Fibroblast of the aortic adventitia (primary cell): ENCODE data around the gene NCAM1. TPM values are rescaled to one million over a fixed set of nuclear protein-coding genes. Genes with fewer than 3 reads are reported as not detected.

Experiments used
- DNase-seq: peaks from one replicate; pipeline ENCODE4 v3.0.0-alpha.2; 2010; ENCODE audit warnings: low read depth
- H3K4me3 ChIP-seq: 2 replicates; pipeline ENCODE4 v1.5.1; 2011; ENCODE audit warnings: low read depth, mild to moderate bottlenecking, control low read depth, low read length, moderate library complexity
- total RNA-seq: library from RNA; depleted of rRNA; stranded (reverse); fragments of >200 nt; gene quantifications from 2 replicates; pipeline ENCODE4 v1.2.3, GENCODE V29; 2012; ENCODE audit warnings: low replicate concordance
- TF ChIP-seq, protein P1 (sequence below): IDR thresholded peaks from 2 replicates; pipeline ENCODE4 v1.5.1; 2011; ENCODE audit warnings: mild to moderate bottlenecking, low read length, control low read depth, inconsistent platforms; ENCODE audit not compliant: insufficient read depth

Gene NCAM1
- total RNA-seq, 1 donor, result 3.0 TPM

GRCh38 chr11:113118104-113118503 is 156.9 kb downstream of the NCAM1 start:
- DNase-seq, result no peak
- no peak overlapping the region for H3K4me3 ChIP-seq
- TF ChIP-seq, protein P1, sequence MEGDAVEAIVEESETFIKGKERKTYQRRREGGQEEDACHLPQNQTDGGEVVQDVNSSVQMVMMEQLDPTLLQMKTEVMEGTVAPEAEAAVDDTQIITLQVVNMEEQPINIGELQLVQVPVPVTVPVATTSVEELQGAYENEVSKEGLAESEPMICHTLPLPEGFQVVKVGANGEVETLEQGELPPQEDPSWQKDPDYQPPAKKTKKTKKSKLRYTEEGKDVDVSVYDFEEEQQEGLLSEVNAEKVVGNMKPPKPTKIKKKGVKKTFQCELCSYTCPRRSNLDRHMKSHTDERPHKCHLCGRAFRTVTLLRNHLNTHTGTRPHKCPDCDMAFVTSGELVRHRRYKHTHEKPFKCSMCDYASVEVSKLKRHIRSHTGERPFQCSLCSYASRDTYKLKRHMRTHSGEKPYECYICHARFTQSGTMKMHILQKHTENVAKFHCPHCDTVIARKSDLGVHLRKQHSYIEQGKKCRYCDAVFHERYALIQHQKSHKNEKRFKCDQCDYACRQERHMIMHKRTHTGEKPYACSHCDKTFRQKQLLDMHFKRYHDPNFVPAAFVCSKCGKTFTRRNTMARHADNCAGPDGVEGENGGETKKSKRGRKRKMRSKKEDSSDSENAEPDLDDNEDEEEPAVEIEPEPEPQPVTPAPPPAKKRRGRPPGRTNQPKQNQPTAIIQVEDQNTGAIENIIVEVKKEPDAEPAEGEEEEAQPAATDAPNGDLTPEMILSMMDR, result no peak

DNA sequence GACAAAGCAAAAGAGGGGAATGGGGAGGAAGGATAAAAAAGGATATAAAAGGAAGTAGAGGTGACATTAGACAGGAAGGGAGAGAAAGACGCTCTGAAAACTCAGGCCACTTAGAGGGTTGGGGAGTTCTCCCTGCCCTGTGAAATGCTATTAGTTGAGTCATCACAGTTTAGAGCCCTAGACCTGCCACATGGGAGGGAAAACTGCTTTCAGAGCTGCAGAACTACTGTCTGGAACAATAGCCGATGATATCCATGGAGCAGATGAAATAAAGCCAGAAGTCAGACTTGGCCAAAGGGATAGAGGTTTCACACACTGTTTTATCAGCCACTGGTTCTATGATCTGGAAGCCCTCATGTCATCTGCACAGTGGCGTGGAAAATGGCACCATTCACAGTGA is 157.9 kb downstream of the NCAM1 start:
- H3K4me3 ChIP-seq, result no peak overlapping the region
- DNase-seq, result peak; percentile 25
- TF ChIP-seq, protein P1, result no peak

GRCh38 chr11:113119966-113120736 is 158.9 kb downstream of the NCAM1 start:
- TF ChIP-seq, protein P1, result no peak
- H3K4me3 ChIP-seq, result no peak overlapping the region
- no peak for DNase-seq

DNA sequence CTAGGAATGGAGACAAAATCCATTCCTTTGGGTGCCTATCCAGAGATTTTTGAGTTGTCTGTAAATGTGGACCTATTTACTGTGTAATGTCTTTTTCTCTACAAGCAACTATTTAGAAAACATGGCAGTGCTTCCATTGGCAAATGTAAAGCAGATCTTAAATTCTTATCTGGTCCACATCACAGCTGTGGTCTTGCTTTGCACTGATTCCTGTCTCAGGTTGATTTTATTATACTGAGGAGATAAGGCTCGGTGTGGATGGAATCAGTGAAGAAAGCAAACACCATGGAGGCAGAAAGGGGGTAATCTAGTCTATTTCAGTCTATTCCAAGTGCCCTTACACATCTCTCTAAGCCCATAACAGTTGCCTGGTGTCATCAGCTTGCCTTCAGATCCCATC is 160.5 kb downstream of the NCAM1 start:
- TF ChIP-seq, protein P1, result no peak
- no peak overlapping the region for H3K4me3 ChIP-seq
- no peak for DNase-seq

DNA sequence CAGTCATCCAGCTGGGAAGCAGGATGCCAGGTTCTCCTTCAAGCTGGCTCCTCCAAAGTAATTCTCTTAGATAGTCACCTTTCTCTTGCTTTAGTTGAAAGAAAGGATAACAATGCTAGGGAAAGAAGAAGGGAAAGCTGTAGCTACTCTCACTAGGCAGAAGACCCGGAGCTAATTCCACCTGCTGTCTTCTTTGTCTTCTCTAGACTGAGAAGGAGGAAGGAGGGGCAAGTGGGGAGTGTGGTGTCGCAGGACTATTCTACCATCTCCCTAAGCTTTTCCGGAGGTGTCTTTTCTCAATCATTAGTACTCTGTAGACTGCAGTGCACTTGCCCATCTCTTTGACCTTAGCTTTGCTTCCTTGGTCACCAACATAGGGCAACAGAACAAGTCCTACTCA is 162.8 kb downstream of the NCAM1 start:
- TF ChIP-seq, protein P1, result no peak
- DNase-seq, result no peak
- H3K4me3 ChIP-seq, result no peak overlapping the region

DNA sequence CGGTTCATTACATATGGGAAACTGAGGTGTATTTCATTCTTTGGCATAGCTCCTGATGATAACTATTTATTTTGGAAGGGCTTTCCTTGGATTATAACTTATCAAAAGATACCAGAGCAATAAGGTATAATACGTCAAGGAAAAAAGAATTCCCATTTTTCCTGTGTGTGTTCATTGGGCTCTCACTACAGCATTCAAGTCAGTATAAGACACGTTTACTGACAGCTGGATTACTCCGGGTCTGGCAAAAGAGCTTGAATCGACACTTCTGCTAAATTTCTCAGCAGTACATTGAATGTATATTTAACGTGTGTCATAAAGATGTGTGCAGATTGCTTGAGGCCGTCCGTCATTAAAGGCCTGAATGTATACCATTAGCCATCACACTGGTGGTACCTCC is 163.4 kb downstream of the NCAM1 start:
- TF ChIP-seq, protein P1, result no peak
- no peak for DNase-seq
- no peak overlapping the region for H3K4me3 ChIP-seq
